ENCODE results near the gene OTUD3.

Gene OTUD3

DNA sequence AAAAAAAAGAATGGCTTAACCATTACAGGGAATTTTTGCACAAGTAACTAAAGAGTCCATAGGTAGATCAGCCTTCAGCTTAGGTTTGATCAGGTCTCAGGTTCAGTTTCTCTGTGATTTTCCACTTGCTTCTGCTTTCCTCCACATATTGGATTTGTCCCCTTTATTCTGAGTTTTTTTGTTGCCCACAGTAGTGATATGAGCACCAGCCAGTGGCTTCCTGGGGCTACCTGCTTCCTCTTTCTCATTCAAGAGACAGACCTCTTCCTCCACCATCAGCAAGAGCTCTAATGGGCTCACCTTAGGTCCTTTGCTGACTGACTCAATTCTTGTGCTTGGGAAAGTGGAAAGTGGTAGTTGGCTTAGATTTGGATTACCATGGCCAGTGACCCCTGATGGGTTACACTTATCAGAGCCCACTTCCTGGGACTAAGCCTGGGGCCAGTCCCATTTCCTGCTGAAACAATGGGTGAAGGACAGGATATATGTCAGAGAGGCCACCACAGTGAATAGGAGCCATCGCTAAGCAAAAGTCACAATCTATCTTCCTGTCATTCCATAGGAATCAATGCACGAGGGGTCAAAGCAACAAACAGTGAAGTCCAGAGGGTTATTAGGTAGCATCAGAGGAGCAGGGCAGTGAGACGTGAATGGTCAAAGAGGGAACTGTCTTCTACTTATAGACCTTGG is 54.0 kb downstream of the OTUD3 start:
- DNase-seq (ENCODE audit: low read depth) = no peak
- TF ChIP-seq, protein P1, sequence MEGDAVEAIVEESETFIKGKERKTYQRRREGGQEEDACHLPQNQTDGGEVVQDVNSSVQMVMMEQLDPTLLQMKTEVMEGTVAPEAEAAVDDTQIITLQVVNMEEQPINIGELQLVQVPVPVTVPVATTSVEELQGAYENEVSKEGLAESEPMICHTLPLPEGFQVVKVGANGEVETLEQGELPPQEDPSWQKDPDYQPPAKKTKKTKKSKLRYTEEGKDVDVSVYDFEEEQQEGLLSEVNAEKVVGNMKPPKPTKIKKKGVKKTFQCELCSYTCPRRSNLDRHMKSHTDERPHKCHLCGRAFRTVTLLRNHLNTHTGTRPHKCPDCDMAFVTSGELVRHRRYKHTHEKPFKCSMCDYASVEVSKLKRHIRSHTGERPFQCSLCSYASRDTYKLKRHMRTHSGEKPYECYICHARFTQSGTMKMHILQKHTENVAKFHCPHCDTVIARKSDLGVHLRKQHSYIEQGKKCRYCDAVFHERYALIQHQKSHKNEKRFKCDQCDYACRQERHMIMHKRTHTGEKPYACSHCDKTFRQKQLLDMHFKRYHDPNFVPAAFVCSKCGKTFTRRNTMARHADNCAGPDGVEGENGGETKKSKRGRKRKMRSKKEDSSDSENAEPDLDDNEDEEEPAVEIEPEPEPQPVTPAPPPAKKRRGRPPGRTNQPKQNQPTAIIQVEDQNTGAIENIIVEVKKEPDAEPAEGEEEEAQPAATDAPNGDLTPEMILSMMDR (IDR thresholded peaks at IDR 0.05; ENCODE audit: insufficient read depth, low read depth, low read length, missing control alignments) = no peak
- H3K4me3 ChIP-seq (ENCODE audit: low read length) = no peak overlapping the region

GRCh38 chr1:19938472-19938871 is 56.3 kb downstream of the OTUD3 start:
- H3K4me3 ChIP-seq (ENCODE audit: low read length) = no peak overlapping the region
- no peak for DNase-seq (ENCODE audit: low read depth)
- TF ChIP-seq, protein P1 (IDR thresholded peaks at IDR 0.05; ENCODE audit: insufficient read depth, low read depth, low read length, missing control alignments) = no peak

DNA sequence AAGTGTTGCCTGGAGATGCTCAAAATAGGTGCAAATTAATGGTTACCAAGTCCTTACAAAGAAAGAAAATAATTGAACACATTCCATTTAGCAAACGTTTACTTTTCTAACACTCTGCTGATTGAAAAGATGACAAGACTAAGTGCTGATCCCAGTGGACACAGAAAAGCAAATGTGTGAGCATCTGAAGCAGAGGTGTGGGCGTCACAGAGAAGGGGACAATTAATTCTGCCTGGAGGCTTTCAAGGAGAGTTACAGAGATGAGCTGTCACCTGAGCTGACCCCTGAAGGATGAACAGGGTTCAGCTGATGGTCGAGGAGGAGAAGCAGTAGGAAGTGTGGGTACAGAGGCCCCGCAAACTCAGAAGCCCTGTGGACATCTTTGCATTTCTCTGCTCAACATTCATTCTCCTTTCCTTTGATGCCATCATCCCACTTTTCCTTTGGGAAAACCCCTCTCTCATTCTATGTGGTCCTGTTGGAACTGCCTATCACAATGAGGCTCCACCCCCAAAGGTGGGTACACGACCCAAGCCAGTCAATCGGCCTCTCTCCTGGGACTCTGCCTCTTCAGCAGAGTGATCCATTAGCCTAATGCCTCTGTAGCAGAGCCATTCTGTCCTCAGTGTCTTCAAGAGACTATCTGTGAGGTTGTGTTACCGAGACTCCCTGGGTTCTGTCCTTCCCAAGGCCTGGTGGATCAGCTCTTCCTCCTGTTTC is 58.5 kb downstream of the OTUD3 start:
- TF ChIP-seq, protein P1 (IDR thresholded peaks at IDR 0.05; ENCODE audit: insufficient read depth, low read depth, low read length, missing control alignments) = no peak
- DNase-seq (ENCODE audit: low read depth) = no peak
- H3K4me3 ChIP-seq (ENCODE audit: low read length) = no peak overlapping the region

DNA sequence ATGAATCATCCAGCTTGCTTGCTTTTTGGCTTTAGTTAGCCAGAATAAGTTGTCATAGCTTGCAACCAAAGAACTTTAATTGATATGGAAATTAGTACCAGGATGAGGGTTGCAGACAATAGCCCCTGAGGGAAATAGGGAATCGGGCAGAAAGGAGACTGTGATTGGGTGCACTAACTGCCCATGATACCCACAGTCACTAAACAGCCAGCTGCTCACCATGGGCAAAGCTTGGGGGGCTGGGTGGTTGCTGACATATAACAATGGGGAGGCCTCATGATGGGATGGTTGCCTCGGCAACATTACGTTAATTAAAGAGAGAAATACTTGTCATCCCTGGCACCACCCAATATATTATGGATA is 59.0 kb downstream of the OTUD3 start:
- DNase-seq (ENCODE audit: low read depth) = no peak
- TF ChIP-seq, protein P1 (IDR thresholded peaks at IDR 0.05; ENCODE audit: insufficient read depth, low read depth, low read length, missing control alignments) = no peak
- H3K4me3 ChIP-seq (ENCODE audit: low read length) = no peak overlapping the region

GRCh38 chr1:19942088-19942487 is 59.9 kb downstream of the OTUD3 start:
- DNase-seq (ENCODE audit: low read depth) = no peak
- H3K4me3 ChIP-seq (ENCODE audit: low read length) = no peak overlapping the region

DNA sequence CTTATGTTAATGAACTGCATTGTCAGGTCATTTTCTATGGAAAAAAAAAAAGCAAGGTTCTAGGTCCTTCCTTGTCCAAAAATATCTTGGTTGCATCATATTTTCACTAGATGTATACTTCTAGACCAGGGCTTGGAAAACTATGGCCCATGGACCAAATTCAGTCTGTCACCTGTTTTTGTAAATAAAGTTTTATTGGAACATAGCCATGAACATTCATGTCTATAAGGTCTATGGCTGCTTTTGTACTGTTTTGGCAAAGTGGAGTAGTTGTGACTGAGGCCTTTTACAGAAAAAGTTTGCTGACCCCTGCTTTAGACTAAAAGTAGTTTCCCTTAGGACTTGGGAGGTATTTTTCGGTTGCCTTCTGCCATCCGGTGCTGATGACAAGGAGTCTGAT is 60.5 kb downstream of the OTUD3 start:
- no peak for DNase-seq (ENCODE audit: low read depth)
- TF ChIP-seq, protein P1 (IDR thresholded peaks at IDR 0.05; ENCODE audit: insufficient read depth, low read depth, low read length, missing control alignments) = no peak

More at GRCh38 chr1:19942088-19942487, 59.9 kb downstream of the OTUD3 start:
- TF ChIP-seq, protein P1 (IDR thresholded peaks at IDR 0.05; ENCODE audit: insufficient read depth, low read depth, low read length, missing control alignments) = no peak

More for the DNA sequence above, 60.5 kb downstream of the OTUD3 start:
- H3K4me3 ChIP-seq (ENCODE audit: low read length) = no peak overlapping the region

Data from epithelial cell of esophagus (primary cell).